DND-41 (cell line): ENCODE results near the gene THOC2.

Experiments
- EZH2 ChIP-seq: IDR thresholded peaks from 3 replicates; pipeline ENCODE4 v1.6.1; 2012; ENCODE audit warnings: borderline replicate concordance, low read depth, mild to moderate bottlenecking, moderate library complexity, low read length, inconsistent platforms; ENCODE audit not compliant: severe bottlenecking
- TF ChIP-seq, protein P1 (sequence below): IDR thresholded peaks from 2 replicates; pipeline ENCODE4 v1.5.1; 2012; ENCODE audit warnings: borderline replicate concordance, low read length, moderate library complexity, mild to moderate bottlenecking; ENCODE audit not compliant: poor library complexity, severe bottlenecking; ENCODE audit errors: extremely low read depth

DNA sequence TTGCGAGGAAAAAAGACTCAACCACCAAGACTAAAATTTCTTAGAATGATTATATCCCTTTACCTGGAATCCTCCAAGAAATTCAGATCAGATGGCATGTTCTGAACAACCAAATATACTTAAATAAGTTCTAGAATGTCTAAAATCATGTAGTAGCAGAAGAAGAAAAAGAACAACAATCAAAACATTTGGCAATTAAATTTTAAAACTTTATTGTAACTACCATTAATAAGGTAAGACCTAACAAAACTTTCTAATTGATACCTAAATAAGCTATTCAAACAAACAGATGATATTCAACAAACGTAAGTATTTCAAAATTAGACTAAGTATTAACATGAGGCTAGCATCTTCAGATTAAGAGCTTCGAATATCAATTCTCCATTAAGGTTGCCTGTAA lies 4.3 kb downstream of the THOC2 start:
- no peak for TF ChIP-seq EZH2
- TF ChIP-seq, protein P1, sequence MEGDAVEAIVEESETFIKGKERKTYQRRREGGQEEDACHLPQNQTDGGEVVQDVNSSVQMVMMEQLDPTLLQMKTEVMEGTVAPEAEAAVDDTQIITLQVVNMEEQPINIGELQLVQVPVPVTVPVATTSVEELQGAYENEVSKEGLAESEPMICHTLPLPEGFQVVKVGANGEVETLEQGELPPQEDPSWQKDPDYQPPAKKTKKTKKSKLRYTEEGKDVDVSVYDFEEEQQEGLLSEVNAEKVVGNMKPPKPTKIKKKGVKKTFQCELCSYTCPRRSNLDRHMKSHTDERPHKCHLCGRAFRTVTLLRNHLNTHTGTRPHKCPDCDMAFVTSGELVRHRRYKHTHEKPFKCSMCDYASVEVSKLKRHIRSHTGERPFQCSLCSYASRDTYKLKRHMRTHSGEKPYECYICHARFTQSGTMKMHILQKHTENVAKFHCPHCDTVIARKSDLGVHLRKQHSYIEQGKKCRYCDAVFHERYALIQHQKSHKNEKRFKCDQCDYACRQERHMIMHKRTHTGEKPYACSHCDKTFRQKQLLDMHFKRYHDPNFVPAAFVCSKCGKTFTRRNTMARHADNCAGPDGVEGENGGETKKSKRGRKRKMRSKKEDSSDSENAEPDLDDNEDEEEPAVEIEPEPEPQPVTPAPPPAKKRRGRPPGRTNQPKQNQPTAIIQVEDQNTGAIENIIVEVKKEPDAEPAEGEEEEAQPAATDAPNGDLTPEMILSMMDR: no peak
